BJ (cell line): ENCODE results near the gene GTF2IRD1. TPM values are rescaled to one million over a fixed set of nuclear protein-coding genes. Genes with fewer than 3 reads are reported as not detected.

ENCODE experiments used
- CTCF ChIA-PET: fragments of 350-600 bp; formaldehyde crosslinking; extraction: SDS; loops from one replicate; lab custom pipeline; 2021; ENCODE audit warnings: antibody characterized with exemption, inconsistent platforms; lab: Yijun Ruan, JAX
- POLR2A ChIA-PET: fragments of 300-600 bp; sonication (Branson Sonifier 250); formaldehyde crosslinking; extraction: SDS; loops from one replicate; lab custom pipeline; 2021; ENCODE audit warnings: antibody characterized with exemption; lab: Charles Lee
- DNase-seq: peaks from one replicate; pipeline ENCODE4 v3.0.0-alpha.2; 2011; ENCODE audit warnings: low read depth
- H3K27me3 ChIP-seq: 2 replicates; pipeline ENCODE4 v1.6.0; 2011; ENCODE audit warnings: low read length; ENCODE audit not compliant: control insufficient read depth, insufficient read depth
- H3K36me3 ChIP-seq: 2 replicates; pipeline ENCODE4 v1.5.1; 2011; ENCODE audit warnings: low read length; ENCODE audit not compliant: control insufficient read depth, insufficient read depth
- H3K4me3 ChIP-seq: 2 replicates; pipeline ENCODE4 v1.5.1; 2011; ENCODE audit warnings: low read depth, mild to moderate bottlenecking, control low read depth, low read length
- CTCF ChIP-seq: IDR thresholded peaks from 2 replicates; pipeline ENCODE4 v1.5.1; 2011; ENCODE audit warnings: low read depth, mild to moderate bottlenecking, control low read depth, inconsistent platforms, low read length, moderate library complexity; ENCODE audit not compliant: insufficient read depth
- polyA minus RNA-seq: library from RNA; depleted of rRNA, polyadenylated mRNA; stranded (reverse); fragments of >200 nt; gene quantifications from 2 replicates; pipeline ENCODE4 v1.2.3, GENCODE V29; 2011; rRNA and poly(A)+ RNA removed
- polyA plus RNA-seq: library from polyadenylated mRNA; depleted of rRNA; stranded (reverse); fragments of >200 nt; gene quantifications from 2 replicates; pipeline ENCODE4 v1.2.3, GENCODE V29; 2011; rRNA removed

GTF2IRD1 gene, protein sequence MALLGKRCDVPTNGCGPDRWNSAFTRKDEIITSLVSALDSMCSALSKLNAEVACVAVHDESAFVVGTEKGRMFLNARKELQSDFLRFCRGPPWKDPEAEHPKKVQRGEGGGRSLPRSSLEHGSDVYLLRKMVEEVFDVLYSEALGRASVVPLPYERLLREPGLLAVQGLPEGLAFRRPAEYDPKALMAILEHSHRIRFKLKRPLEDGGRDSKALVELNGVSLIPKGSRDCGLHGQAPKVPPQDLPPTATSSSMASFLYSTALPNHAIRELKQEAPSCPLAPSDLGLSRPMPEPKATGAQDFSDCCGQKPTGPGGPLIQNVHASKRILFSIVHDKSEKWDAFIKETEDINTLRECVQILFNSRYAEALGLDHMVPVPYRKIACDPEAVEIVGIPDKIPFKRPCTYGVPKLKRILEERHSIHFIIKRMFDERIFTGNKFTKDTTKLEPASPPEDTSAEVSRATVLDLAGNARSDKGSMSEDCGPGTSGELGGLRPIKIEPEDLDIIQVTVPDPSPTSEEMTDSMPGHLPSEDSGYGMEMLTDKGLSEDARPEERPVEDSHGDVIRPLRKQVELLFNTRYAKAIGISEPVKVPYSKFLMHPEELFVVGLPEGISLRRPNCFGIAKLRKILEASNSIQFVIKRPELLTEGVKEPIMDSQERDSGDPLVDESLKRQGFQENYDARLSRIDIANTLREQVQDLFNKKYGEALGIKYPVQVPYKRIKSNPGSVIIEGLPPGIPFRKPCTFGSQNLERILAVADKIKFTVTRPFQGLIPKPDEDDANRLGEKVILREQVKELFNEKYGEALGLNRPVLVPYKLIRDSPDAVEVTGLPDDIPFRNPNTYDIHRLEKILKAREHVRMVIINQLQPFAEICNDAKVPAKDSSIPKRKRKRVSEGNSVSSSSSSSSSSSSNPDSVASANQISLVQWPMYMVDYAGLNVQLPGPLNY
- polyA plus RNA-seq: 23.8 and 29.0 TPM in 2 replicates
- polyA minus RNA-seq: 19.3 and 24.8 TPM in 2 replicates

GRCh38 chr7:74453322-74454011 is at the start of gene GTF2IRD1:
TSS of gene GTF2IRD1 (plus strand) at chr7:74453906. CDS start at chr7:74508081, 54,175 bp downstream.
- no peaks in the 10 kb centered on the region for H3K27me3 ChIP-seq
- H3K4me3 ChIP-seq: peak within 1 kb of the TSS; percentile 77
- no peak for TF ChIP-seq CTCF
- no peaks in the 10 kb centered on the region for H3K36me3 ChIP-seq
- CTCF ChIA-PET: interaction anchor here (1.0 to 1.3 kb wide), 2 partner anchors 18 to 36 kb away, joined by 3 read pairs; no protein-coding TSS in a partner anchor
- no peak for DNase-seq
- POLR2A ChIA-PET: no interaction called here

DNA sequence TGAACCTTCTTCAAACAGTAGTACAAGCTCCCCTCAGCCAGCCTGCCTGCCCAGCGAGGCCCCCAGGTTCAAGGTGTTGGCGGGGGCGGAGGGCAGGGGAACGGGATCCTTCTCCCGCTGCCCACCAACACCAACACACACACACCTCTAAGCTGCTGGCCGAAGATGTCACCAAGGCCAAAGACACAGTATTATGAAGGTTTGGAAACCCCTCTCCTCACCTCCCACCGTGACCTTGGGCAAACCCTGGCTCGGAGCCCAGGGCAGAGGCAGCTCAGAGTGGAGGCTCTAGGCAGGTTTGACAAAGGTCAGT is 49.4 kb upstream of the GTF2IRD1 start:
- CTCF ChIA-PET: interaction anchor here (22.8 kb wide), 1 partner anchor 196 kb away, joined by 416 read pairs; the partner anchor contains the start of gene LAT2

DNA sequence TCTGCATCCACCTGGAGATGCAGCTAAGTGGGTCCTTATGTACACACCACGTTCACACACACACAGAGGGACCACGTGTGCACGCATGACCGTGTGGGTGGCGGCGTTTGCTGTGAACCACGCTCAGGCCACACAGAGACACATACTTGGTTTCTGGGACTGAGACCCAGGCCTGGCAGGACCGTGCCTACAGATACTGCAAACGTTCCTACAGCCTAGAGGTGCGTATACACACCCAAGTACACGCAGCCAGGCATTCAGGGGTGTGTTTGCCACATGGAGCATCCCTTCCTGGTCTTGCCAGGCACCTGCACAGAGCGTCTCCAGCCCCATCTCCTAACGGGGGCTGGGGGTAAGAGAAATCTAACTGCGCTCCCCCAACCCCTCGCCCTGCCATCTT is 49.0 kb upstream of the GTF2IRD1 start:
- CTCF ChIA-PET: interaction anchor here (0.7 to 22.8 kb wide), 3 partner anchors 9 to 197 kb away, joined by 3 to 416 read pairs (median 3); partner anchors contain the start of gene LAT2
- H3K27me3 ChIP-seq: no peaks in the 10 kb centered on the region
- POLR2A ChIA-PET: no interaction called here
- peaks cover 19% of the 10 kb centered on the region for H3K36me3 ChIP-seq
- no peak overlapping the region for H3K4me3 ChIP-seq
- no peak for DNase-seq
- no peak for TF ChIP-seq CTCF

More for the DNA sequence above, 49.4 kb upstream of the GTF2IRD1 start:
- no peaks in the 10 kb centered on the region for H3K27me3 ChIP-seq
- POLR2A ChIA-PET: no interaction called here
- H3K36me3 ChIP-seq: peaks cover 19% of the 10 kb centered on the region
- TF ChIP-seq CTCF: no peak
- DNase-seq: no peak
- no peak overlapping the region for H3K4me3 ChIP-seq

DNA sequence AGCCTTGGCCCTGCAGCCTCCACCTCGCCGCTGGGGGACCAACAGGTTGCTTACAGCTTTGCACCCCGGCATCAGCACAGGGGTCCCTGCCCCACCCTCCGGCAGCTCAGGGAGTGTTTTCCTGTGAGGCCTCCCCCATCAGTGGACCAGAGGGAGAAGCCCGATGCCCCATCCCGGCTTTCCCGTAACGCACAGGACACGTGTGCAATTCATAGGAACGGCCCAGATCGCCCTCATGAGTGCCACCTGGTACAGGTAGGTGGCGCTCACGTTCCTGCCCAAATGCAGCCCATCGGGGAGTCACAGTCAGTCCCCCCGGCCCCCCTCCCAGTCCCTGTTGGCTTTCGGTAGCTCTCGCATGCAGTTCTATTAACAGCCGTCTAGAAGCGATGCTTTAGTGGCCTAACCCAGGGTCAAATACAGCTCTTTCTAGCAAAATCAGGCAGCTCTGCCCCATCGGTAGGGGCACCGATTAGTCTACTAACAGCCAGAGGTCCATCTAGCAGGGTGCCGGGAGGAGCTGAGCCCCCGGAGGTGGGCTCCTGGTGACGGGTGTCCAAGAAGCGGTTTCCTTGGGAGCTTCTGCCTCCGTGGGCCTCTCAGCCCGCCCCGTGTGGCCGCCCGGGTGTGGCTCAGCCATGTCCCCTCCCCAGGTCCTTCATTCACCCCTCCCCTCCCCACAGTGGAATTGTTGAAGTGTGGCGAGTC is 48.4 kb upstream of the GTF2IRD1 start:
- Histone ChIP-seq H3K36me3 (peaks cover 19% of the 10 kb centered on the region), H3K27me3 (no peaks in the 10 kb centered on the region), H3K4me3 (no peak overlapping the region)
- POLR2A ChIA-PET: no interaction called here
- TF ChIP-seq CTCF: peak; percentile 44
- CTCF ChIA-PET: interaction anchor here (0.7 to 22.8 kb wide), 6 partner anchors 10 to 205 kb away, joined by 3 to 416 read pairs (median 3); partner anchors contain the start of gene LAT2
- DNase-seq: no peak
